ENCODE data around the gene DCN.

GRCh38 chr12:91104812-91105466 lies 77.7 kb downstream of the DCN start:
- TF ChIP-seq EZH2 (IDR thresholded peaks at IDR 0.05; ENCODE audit: insufficient read depth, poor library complexity, severe bottlenecking) (no peak), EZH2phosphoT487 (IDR thresholded peaks at IDR 0.05; ENCODE audit: insufficient read depth, low read depth) (no peak)
